Vagina (tissue), 2 donors: ENCODE data around the gene NHERF1. TPM values are rescaled to one million over a fixed set of nuclear protein-coding genes. Genes with fewer than 3 reads are reported as not detected.
A peak's percentile ranks its signal among the peaks of the same experiment; 100 is the strongest.

ENCODE experiments used
- DNase-seq, 2 donors: peaks; one replicate each; pipeline ENCODE4 v3.0.0-alpha.2; 2017; ENCODE audit errors: extremely low spot score in 2 of 2
- H3K27ac ChIP-seq: fragments of 200-600 bp; sonication (generic); one replicate; pipeline ENCODE4 v1.5.1; 2019
- H3K27me3 ChIP-seq: fragments of 200-600 bp; sonication (generic); one replicate; pipeline ENCODE4 v1.5.1; 2019
- H3K36me3 ChIP-seq, 2 donors: fragments of 200-600 bp; sonication (generic); one replicate each; pipeline ENCODE4 v1.5.1; 2017 to 2019
- H3K4me1 ChIP-seq: fragments of 200-600 bp; sonication (generic); one replicate; pipeline ENCODE4 v1.5.1; 2019
- H3K4me3 ChIP-seq, 2 donors: fragments of 200-600 bp; sonication (generic); 1 replicate in 1 of 2; 2 replicates in 1 of 2; pipeline ENCODE4 v1.5.1; 2016 to 2019
- H3K9me3 ChIP-seq: fragments of 200-600 bp; sonication (generic); one replicate; pipeline ENCODE4 v1.5.1; 2019
- CTCF ChIP-seq, 3 experiments: fragments of 450-650 bp in 2 of 3; fragments of 200-600 bp in 1 of 3; sonication (generic) in 1 of 3; IDR thresholded peaks; one replicate each; pipeline ENCODE4 v1.5.1; 2017 to 2019; ENCODE audit warnings: antibody characterized with exemption in 3 of 3, mild to moderate bottlenecking in 2 of 3, moderate library complexity in 2 of 3
- POLR2A ChIP-seq, 2 donors: fragments of 450-650 bp; IDR thresholded peaks; one replicate each; pipeline ENCODE4 v1.6.1; 2017; ENCODE audit warnings: antibody characterized with exemption in 2 of 2, mild to moderate bottlenecking in 2 of 2, moderate library complexity in 2 of 2
- POLR2AphosphoS5 ChIP-seq, 2 donors: sonication (generic); formaldehyde crosslinking; IDR thresholded peaks; one replicate each; pipeline ENCODE4 v1.9.0; 2017; ENCODE audit warnings: antibody characterized with exemption in 2 of 2, mild to moderate bottlenecking in 2 of 2, low read depth in 1 of 2; ENCODE audit not compliant: insufficient read depth in 1 of 2
- intact Hi-C: fragments of 100-400 bp; cut with DNase I; formaldehyde crosslinking; loops from one replicate; pipeline ENCODE4 v1.15.1; 2023
- total RNA-seq: library from RNA; depleted of rRNA; stranded (reverse); fragments of >200 nt; gene quantifications from one replicate; pipeline ENCODE4 v1.2.3, GENCODE V29; 2016

Gene NHERF1
- total RNA-seq, 1 donor from 2014 or later, result 57.2 TPM

GRCh38 chr17:74779501-74779900, 31.1 kb downstream of the NHERF1 start:
- no peak for DNase-seq
- H3K27ac ChIP-seq, result no peak overlapping the region
- H3K27me3 ChIP-seq, result no peaks in the 10 kb centered on the region
- peaks cover 25% of the 10 kb centered on the region for H3K4me1 ChIP-seq
- no peak overlapping the region for H3K4me3 ChIP-seq
- H3K9me3 ChIP-seq, result no peaks in the 10 kb centered on the region
- intact Hi-C loops, result no loop called here
- no peaks in the 10 kb centered on the region for H3K36me3 ChIP-seq
- TF ChIP-seq CTCF (IDR thresholded peaks at IDR 0.05) (no peak), POLR2A (IDR thresholded peaks at IDR 0.05) (no peak), POLR2AphosphoS5 (IDR thresholded peaks at IDR 0.05; ENCODE audit: insufficient read depth in 1 of 2, low read depth in 1 of 2) (no peak)

- DNase-seq, result no peak
- intact Hi-C loops, result loop anchor here (5.0 kb wide), 1 partner anchor 33 kb away; the partner anchor contains the start of gene NHERF1
- no peaks in the 10 kb centered on the region for H3K36me3 ChIP-seq
- no peaks in the 10 kb centered on the region for H3K9me3 ChIP-seq
- no peaks in the 10 kb centered on the region for H3K27me3 ChIP-seq
- H3K4me1 ChIP-seq, result peaks cover 20% of the 10 kb centered on the region
- H3K27ac ChIP-seq, result no peak overlapping the region
- TF ChIP-seq POLR2AphosphoS5 (IDR thresholded peaks at IDR 0.05; ENCODE audit: insufficient read depth in 1 of 2, low read depth in 1 of 2), result no peak
- TF ChIP-seq CTCF (IDR thresholded peaks at IDR 0.05), result peak in 1 of 3 experiments; percentile 6
- no peak for TF ChIP-seq POLR2A (IDR thresholded peaks at IDR 0.05)
- H3K4me3 ChIP-seq, result no peak overlapping the region
These were observed 31.5 kb downstream of the NHERF1 start for GRCh38 chr17:74779948-74780400.

- H3K4me3 ChIP-seq, result no peak overlapping the region
- H3K4me1 ChIP-seq, result peaks cover 13% of the 10 kb centered on the region
- H3K9me3 ChIP-seq, result no peaks in the 10 kb centered on the region
- no peak for TF ChIP-seq POLR2AphosphoS5 (IDR thresholded peaks at IDR 0.05; ENCODE audit: insufficient read depth in 1 of 2, low read depth in 1 of 2)
- TF ChIP-seq CTCF (IDR thresholded peaks at IDR 0.05), result no peak
- no peak for TF ChIP-seq POLR2A (IDR thresholded peaks at IDR 0.05)
- no peaks in the 10 kb centered on the region for H3K36me3 ChIP-seq
- DNase-seq, result no peak
- intact Hi-C loops, result loop anchor here (5.0 kb wide), 1 partner anchor 33 kb away; the partner anchor contains the start of gene NHERF1
- H3K27me3 ChIP-seq, result no peaks in the 10 kb centered on the region
- H3K27ac ChIP-seq, result no peak overlapping the region
These were observed 32.2 kb downstream of the NHERF1 start for GRCh38 chr17:74780443-74781238.

- no peak for DNase-seq
- Histone ChIP-seq H3K4me1 (peaks cover 2% of the 10 kb centered on the region), H3K36me3 (no peaks in the 10 kb centered on the region), H3K4me3 (no peak overlapping the region), H3K27ac (no peak overlapping the region), H3K27me3 (no peaks in the 10 kb centered on the region), H3K9me3 (no peaks in the 10 kb centered on the region)
- intact Hi-C loops, result loop anchor here (5.0 kb wide), 1 partner anchor 35 kb away; the partner anchor contains the start of gene NHERF1
- no peak for TF ChIP-seq POLR2AphosphoS5 (IDR thresholded peaks at IDR 0.05; ENCODE audit: insufficient read depth in 1 of 2, low read depth in 1 of 2)
- no peak for TF ChIP-seq CTCF (IDR thresholded peaks at IDR 0.05)
- no peak for TF ChIP-seq POLR2A (IDR thresholded peaks at IDR 0.05)
These were observed 34.1 kb downstream of the NHERF1 start for GRCh38 chr17:74782571-74782970.
